GM21390 (cell line): ENCODE measurements around the gene SEC24C.
"Not testable (repeated sequence)": the region's sequence is repeated elsewhere in the genome, so short reads cannot be mapped to it uniquely, and the experiment has no call there.

Experiments used
- ATAC-seq: cut with Tn5 transposase; IDR thresholded peaks from one replicate; pipeline ENCODE4 v1.9.1; 2021; ENCODE audit not compliant: unreplicated experiment

Gene SEC24C

DNA sequence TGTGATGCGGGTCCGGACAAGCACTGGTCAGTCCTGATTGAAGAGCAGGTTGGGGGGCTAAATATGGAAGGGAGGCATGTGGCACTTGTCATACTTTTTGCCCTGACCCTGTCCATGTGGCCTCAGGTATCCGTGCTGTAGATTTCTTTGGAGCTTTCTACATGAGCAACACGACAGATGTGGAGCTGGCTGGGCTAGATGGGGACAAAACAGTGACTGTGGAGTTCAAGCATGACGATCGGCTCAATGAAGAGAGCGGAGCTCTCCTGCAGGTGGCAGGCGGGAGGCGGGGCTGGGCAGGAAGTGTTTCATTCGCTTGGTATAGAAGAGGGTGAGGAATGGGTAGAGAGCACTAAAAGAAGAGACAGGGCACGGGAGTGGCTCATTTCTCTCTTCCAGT, 24.7 kb downstream of the SEC24C start:
- no peak for ATAC-seq

DNA sequence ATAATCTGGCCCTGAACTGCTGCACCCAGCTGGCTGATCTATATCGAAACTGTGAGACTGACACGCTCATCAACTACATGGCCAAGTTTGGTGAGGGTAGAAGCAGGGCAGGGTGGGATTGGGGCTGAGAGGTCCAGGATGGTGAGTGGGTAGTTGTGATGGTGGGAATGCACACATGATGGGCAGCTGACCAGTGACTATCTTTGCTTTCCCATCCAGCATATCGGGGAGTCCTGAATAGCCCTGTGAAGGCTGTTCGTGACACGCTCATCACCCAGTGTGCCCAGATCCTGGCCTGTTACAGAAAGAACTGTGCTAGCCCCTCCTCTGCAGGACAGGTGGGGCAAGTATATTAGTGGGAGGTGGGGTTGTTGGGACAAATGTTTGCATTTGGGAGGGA, 25.2 kb downstream of the SEC24C start:
- ATAC-seq = no peak

DNA sequence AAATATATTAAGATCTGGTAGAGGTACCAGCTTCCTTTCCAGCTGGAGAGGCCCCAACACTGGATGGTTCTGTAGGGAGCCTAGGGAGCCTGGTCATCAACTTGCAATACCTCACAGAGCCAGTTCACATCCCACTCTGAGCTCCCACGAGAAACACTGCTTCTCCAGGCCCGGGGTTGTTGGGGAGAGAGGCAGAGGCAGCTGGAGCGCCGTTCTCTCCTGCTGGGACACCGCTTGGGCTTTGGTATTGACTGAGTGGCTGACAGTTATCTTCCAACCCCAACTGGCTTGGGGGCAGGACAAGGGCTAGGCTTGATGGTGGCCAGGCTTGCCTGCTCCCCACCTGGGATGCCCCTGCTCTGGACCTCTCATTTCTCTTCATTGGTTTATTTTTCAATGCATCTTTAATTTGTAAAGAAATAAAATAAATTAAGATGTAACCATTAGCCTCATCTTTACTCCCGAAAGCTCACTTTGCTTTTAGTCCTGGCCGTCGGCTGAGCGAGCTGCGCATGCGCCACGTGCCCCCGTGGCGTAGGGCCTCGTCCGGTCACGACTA, 27.6 kb downstream of the SEC24C start:
- peak; percentile 35 for ATAC-seq

DNA sequence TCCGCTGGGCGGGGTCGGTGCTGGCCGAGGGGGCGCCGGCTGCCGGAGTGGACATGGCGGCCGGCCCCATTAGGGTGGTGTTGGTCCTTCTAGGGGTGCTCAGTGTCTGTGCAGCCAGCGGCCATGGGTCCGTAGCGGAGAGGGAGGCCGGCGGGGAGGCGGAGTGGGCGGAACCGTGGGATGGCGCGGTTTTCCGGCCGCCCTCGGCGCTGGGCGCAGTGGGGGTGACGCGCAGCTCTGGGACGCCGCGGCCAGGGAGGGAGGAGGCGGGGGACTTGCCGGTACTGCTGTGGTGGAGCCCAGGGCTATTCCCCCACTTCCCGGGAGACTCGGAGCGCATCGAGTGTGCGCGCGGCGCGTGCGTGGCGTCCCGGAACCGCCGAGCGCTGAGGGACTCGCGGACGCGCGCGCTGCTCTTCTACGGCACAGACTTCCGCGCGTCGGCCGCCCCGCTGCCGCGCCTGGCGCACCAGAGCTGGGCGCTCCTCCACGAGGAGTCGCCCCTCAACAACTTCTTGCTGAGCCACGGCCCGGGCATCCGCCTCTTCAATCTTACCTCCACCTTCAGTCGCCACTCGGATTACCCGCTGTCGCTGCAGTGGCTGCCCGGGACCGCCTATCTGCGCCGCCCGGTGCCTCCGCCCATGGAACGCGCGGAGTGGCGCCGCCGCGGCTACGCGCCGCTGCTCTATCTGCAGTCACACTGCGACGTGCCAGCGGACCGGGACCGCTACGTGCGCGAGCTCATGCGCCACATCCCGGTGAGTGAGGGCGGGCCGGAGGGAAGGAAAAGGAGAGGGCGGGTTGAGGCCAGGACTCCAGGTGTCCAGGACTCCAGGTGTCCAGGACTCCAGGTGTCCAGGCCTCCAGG, 28.3 kb downstream of the SEC24C start:
- peak; percentile 59 for ATAC-seq

DNA sequence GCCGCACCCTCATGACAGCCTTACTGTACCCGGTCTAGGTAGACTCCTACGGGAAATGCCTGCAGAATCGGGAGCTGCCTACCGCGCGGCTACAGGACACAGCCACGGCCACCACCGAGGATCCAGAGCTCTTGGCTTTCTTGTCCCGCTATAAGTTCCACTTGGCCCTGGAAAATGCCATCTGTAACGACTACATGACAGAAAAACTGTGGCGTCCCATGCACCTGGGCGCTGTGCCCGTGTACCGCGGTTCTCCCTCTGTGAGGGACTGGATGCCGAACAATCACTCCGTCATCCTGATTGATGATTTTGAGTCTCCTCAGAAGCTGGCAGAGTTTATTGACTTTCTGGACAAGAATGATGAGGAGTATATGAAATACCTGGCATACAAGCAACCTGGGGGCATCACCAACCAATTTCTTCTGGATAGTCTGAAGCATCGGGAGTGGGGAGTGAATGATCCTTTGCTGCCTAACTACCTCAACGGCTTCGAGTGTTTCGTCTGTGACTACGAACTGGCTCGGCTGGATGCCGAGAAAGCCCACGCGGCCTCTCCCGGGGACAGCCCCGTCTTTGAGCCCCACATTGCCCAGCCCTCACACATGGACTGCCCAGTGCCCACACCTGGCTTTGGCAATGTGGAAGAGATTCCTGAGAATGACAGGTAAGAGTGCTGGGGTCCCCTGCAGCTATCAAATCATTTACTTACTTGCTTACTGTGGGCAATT, 29.1 kb downstream of the SEC24C start:
- ATAC-seq = no peak

DNA sequence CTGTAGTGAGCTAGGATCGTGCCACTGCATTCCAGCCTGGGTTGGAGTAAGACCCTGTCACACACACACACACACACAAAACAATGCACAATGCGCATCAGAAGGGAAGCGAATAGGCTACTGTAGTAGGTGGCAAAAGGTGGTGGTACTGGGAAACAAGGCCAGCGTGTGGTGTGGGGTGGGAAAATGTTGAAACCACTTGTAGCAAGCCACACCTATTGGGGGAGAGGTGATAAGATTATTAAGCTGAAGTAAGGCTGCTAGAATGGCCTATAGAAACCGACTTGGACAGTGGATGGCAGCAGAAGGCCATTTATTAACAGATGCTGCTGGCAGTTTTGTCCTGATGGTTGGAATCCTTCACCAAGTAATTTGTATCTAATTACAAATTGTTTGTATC, 30.5 kb downstream of the SEC24C start:
- no peak for ATAC-seq

DNA sequence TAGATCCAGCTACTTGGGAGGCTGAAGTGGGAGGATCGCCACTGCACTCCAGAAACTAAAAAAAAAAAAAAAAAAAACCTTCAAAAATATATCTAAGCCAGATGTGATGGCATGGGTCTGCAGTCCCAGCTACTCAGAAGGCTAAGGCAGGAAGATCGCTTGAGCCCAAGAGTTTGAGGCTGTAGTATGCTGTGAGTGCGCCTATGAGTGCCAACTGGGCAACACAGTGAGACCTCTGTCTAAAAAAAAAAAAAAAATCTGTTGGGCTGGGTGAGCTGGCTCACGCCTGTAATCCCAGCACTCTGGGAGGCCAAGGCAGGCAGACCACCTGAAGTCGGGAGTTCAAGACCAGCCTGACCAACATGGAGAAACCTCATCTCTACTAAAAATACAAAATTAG, 34.8 kb downstream of the SEC24C start:
- ATAC-seq = no peak

DNA sequence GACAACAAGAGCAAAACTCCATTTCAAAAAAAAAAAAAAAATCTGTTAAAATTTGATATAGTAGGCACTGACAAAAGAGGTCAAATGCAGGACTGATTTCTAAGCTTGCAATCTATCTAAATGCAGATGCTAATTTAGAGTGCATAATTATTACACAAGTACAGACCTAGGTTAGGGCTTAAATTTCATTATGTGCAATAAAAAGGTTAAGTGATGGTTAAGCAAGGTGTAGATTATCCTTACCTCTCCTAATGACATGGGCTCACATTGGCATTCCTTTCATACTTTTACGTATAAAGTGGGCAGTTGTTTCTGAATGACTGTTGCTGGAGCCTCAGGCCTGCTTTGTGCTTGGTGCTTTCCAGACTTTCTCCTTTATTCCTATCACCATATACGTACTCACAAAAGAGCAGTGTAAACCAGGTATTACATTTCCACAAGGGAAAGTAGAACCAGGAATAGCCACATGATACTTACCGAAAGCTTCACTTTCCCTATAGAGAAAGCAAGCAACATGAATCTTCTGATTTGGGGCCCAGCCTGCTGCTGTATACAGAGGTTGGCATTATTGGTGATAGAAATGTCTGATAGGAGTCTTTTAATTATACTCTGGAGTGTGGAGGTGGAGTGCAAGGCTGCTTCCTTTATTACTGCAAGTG, 35.5 kb downstream of the SEC24C start:
- no peak for ATAC-seq

DNA sequence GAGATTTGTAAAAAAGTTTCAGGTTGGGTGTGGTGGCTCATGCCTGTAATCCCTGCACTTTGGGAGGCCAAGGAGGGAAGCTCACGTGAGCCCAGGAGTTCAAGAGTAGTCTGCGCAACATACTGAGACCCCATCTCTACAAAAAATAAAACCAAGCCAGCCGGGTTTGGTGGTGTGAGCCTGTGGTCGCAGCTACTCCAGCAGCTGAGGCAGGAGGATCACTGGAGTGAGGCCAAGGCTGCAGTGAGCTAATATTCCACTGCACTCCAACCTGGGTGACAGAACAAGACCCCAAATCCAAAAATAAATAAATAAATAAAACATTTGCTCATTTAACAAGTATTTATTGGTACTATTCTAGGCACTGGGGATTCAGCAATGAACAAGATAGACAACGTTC, 36.1 kb downstream of the SEC24C start:
- ATAC-seq = no peak

DNA sequence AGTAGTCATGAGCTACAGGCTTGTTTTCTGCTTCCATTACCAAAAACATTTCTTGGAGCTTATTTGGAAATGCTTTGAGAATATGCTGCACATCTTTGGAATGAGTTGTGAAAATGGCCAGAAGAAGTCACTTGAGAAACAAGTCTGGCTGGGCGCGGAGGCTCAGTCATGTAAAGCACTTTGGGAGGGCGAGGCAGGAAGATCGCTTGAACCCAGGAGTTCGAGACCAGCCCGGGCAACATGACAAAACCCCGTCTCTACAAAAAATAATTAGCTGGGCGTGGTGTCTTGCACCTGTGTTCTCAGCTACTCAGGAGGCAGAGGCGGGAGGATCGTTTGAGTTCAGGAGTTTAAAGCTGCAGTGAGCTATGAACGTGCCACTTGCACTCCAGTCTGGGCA, 36.8 kb downstream of the SEC24C start:
- ATAC-seq = no peak

DNA sequence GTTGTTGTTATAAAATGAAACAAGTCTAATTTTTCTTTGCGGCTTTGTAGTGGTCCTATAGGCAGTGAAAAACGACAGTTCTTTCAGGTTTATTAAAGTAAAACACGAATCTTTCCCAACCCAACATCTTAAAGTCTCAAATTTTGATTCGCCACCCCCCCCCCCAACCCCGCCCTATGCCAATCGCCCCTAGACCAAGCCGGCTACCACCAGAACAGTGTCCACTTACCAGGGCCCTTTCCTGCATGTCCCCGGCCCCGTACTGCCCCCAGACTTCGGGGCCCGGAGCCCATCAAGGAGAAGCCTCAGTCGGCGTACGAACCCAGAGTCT, 37.3 kb downstream of the SEC24C start:
- ATAC-seq = no peak

DNA sequence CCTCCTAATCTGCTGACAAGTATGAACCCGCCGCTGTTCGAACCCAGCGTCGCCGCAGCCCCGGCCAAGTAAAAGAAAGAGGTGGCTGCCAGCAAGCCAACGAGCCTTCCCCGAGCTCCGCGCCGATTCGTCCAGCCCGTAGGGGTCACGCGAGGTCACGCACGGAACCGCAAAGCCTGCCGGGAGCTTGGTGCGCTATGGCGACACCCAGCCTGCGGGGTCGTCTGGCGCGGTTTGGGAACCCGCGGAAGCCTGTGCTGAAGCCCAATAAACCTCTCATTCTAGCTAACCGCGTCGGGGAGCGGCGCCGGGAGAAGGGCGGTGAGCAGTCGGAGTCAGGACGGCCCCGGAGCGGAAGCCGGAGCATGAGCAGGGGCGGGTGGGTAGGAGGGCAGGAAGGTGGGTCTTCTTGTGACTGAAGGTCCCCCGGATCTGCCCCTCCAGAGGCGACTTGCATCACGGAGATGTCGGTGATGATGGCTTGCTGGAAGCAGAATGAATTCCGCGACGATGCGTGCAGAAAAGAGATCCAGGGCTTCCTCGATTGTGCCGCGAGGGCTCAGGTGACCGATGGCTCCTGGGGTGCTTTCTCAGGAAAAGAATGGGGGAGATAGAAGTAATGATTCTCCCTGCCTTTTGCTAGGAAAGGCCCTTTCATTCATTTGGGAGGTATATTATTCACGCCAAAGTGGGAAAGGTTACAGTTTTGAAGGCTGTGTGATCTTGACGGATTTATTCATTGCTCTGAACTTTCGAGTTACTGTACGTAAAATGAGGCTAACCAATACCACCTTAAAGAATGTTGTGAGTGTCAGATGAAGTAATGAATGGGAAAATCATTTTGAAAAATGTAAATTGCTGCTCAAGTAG, 37.9 kb downstream of the SEC24C start, which contains the start of gene CHCHD1:
TSS of gene CHCHD1 (plus strand) at position 170 of the 870 bp plus-strand sequence. CDS start at position 198, 28 bp downstream.
- ATAC-seq = peak; percentile 55

DNA sequence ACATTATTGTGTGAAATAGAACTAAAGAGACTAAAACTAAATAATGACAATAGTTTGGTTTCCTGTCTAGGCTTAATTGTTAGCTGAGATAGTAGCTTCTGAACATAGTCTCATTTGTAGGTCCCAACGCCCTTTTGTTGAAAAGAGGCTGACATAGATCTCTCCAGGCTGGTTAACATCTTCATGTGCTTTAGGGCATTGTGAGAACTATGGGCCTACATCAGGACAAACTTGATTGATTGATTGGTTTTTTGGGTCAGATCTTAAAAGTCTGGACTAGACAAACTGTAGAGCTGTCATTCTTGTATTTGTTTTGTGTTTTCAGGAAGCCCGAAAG, 38.5 kb downstream of the SEC24C start:
- ATAC-seq = no peak

DNA sequence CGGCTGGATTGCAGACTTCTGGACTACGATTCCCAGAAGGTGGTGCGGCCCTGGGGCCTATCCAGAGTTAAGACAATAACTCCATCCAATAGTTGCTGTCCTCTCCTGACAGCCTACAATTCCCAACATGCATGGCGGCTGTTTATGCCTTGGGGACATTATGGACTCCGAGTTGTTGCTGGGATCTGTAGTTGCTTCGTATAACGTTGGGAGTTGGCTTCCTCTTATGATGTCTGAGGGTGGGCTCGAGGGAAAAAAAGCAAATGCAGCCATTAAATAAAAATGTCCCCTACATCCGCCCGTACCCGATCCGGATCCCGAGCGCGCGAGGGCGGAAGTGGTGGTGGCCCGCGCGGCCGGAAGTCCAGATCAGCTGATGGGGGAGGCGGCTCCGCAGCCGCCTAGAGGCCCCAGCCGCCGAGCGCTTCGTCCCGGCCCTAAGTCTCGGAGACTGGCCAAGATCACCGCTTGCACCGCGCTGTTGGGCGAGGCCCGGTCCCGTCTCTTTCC, 41.1 kb downstream of the SEC24C start, which contains the start of gene ZSWIM8:
TSS of gene ZSWIM8 (plus strand) at position 396 of the 510 bp plus-strand sequence. CDS start 273 bp downstream, outside the sequence.
- ATAC-seq = peak; percentile 70

DNA sequence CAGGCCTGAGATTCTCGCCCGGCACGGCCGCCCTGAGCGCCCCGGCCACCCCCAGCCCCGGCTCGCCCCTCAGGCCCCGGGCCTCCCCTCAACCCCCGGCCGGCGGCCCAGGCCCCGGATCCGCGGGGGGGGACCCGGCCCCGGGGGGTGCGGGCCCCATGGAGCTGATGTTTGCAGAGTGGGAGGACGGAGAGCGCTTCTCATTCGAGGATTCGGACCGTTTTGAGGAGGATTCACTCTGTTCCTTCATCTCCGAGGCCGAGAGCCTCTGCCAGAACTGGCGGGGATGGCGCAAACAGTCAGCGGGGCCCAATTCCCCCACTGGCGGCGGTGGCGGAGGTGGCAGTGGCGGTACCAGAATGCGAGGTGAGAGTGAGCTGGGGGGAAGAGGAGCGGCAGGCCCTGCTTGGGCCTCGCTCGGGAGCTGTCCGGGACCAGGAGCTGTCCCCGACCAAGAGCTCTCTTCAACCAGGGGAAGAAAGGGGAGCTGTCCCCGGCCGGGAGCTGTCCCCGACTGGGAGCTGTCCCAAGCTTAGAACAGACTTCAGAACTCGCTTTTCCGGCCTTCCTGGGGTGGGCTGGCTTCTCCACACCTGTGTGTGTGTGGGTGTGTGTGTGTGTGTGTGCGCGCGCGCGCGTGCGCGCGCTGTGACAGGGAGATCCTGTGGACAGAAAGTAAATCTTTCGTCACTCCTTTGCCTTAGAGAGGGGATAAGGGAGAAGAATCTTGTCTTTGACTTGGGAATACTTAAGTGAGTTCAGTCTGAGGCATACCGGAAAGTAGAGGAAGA, 41.7 kb downstream of the SEC24C start:
- ATAC-seq = no peak

DNA sequence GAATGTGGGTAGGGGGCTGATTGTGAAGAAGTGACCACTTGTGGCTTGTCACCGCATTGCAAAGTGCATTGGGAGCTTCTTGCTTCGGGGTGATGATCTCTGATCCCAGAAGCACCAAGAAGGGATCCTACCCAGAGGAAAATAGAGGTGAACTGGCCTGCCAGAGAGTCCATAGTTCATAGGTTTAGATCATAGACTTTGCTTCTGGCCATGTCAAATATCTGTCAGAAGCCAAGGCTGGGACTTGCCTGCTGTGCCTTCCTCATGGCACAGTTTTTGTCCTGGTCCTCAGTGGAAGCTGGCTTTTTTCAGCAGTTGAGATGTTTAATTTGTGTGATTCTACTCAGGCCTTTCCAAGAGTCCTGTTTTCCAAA, 42.3 kb downstream of the SEC24C start:
- no peak for ATAC-seq

DNA sequence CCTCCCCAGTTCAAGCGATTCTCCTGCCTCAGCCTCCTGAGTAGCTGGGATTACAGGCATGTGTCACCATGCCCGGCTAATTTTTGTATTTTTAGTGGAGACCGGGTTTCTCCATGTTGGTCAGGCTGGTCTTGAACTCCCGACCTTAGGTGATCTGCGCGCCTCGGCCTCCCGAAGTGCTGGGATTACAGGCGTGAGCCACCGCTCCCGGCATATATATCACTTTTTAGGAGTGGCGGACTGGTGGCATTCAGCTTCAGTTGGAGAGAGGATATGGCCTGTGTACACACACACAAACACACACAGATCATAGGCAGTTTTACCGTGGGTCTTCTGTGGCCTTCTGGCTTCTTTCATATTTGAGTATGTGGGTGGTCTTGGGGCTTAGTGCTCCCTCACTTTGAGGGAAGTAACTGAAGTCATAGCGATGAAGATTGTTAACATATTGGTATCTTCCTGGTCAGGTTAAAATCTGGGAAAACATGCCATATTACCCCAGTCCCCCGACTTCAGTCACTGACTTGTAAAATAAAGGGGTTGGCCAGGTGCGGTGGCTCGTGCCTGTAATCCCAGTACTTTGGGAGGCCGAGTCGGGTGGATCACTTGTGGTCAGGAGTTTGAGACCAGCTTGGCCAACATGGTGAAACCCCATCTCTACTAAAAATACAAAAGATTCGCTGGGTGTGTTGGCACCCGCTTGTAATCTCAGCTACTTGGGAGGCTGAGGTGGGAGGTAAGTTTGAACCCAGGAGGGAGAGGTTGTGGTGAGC, 43.0 kb downstream of the SEC24C start:
- ATAC-seq = not testable (repeated sequence)

DNA sequence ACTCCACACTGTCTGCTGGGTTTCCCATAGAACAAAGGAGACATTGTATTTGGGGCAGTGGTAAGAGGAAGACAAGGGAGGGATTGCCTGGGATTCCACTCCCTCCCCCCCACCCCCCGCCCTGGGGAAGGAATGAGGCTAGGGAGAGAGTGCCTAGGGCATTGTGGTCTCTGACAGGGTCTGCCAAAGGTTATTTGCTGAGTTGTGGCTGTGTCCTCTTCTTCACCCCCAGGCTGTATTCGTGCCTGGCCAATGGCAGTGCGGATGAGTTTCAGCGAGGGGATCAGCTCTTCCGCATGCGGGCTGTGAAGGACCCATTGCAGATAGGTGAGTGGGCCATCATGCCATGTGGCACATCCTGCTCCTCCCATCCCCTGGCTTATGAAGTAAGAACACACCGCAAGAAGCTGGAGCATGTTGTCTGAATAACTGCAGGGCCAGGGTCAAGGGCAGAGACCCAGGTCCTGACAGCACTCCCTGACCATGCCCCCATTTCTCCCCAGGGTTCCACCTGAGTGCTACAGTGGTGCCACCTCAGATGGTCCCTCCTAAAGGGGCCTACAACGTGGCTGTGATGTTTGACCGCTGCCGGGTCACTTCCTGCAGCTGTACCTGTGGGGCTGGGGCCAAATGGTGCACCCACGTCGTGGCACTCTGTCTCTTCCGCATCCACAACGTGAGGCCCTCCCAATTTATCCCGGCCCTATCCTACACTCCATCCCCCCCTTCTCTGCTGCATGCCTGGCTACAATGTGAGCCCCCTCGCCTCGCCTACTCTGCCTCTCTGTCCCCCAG, 44.9 kb downstream of the SEC24C start:
- no peak for ATAC-seq
